GM12878 (cell line): Measurements from ENCODE around the gene SEMA3B. TPM values are rescaled to one million over a fixed set of nuclear protein-coding genes. Genes with fewer than 3 reads are reported as not detected.

Experiments
- ATAC-seq: fragments of 200-7000 bp; cut with Tn5 transposase; 3 replicates; pipeline ENCODE4 v1.9.1; 2020; ENCODE audit warnings: mild to moderate bottlenecking, moderate library complexity
- Bru-seq: library from RNA; stranded (reverse); fragments of 400-500 nt; gene quantifications from one replicate; lab custom pipeline; 2021; lab: Mats Ljungman, UMichigan
- BruChase-seq, 2 experiments: library from RNA; stranded (reverse); fragments of 400-500 nt; gene quantifications; one replicate each; lab custom pipeline; 2021; lab: Mats Ljungman, UMichigan
- BruUV-seq: library from RNA; stranded (reverse); fragments of 400-500 nt; replicated peaks from 2 replicates; lab custom pipeline; 2021; lab: Mats Ljungman, UMichigan
- CTCF ChIA-PET: fragments of 300-600 bp; sonication (Branson Sonifier 250); formaldehyde crosslinking; extraction: SDS; loops from one replicate; lab custom pipeline; 2021; ENCODE audit warnings: inconsistent platforms; lab: Yijun Ruan, JAX
- POLR2A ChIA-PET: fragments of 350-600 bp; formaldehyde crosslinking; extraction: SDS; loops from one replicate; lab custom pipeline; 2021; ENCODE audit warnings: inconsistent platforms; lab: Charles Lee
- RAD21 ChIA-PET: fragments of 300-600 bp; sonication (Branson Sonifier 250); formaldehyde crosslinking; loops from one replicate; lab custom pipeline; 2023; ENCODE audit warnings: antibody characterized with exemption; ENCODE audit not compliant: unreplicated experiment; lab: Charles Lee
- SMC1A ChIA-PET: fragments of 300-600 bp; sonication (Branson Sonifier 250); formaldehyde crosslinking; loops from one replicate; lab custom pipeline; 2023; ENCODE audit not compliant: unreplicated experiment, uncharacterized antibody; lab: Charles Lee
- DNase-seq: peaks from one replicate; pipeline ENCODE4 v3.0.0-alpha.2; 2011; ENCODE audit warnings: low read depth, low spot score
- FAIRE-seq: peaks from 3 replicates; lab custom pipeline; 2011; peaks lifted over from hg19 to GRCh38; lab: Jason Lieb, UNC
- H2AFZ ChIP-seq: 2 replicates; pipeline ENCODE4 v1.6.0; 2011; ENCODE audit warnings: low read depth, low read length, control low read depth; ENCODE audit not compliant: control insufficient read depth
- H3K27ac ChIP-seq: 2 replicates; pipeline ENCODE4 v1.5.1; 2011; ENCODE audit warnings: control low read depth; ENCODE audit not compliant: control insufficient read depth, insufficient read depth
- H3K27me3 ChIP-seq, 2 experiments: replicated peaks in 1 of 2; 2 replicates each; pipeline versions ENCODE4 v1.6.0 to v1.6.1; 2011; ENCODE audit warnings: low read length in 1 of 2; ENCODE audit not compliant: control insufficient read depth in 2 of 2, insufficient read depth in 2 of 2
- H3K36me3 ChIP-seq, 2 experiments: 2 replicates each; pipeline ENCODE4 v1.5.1; 2011; ENCODE audit warnings: low read length in 1 of 2; ENCODE audit not compliant: control insufficient read depth in 2 of 2, insufficient read depth in 2 of 2
- H3K4me1 ChIP-seq: 2 replicates; pipeline ENCODE4 v1.6.1; 2011; ENCODE audit warnings: mild to moderate bottlenecking, low read length, moderate library complexity, mixed read lengths; ENCODE audit not compliant: control insufficient read depth, insufficient read depth
- H3K4me2 ChIP-seq: 2 replicates; pipeline ENCODE4 v1.6.0; 2011; ENCODE audit warnings: control low read depth; ENCODE audit not compliant: control insufficient read depth, insufficient read depth
- H3K4me3 ChIP-seq: fragments of 200-600 bp; sonication (generic); 2 replicates; pipeline ENCODE4 v1.5.1; 2016
- H3K79me2 ChIP-seq: 2 replicates; pipeline ENCODE4 v1.6.0; 2011; ENCODE audit warnings: low read length; ENCODE audit not compliant: control insufficient read depth, insufficient read depth
- H3K9ac ChIP-seq: 2 replicates; pipeline ENCODE4 v1.8.0; 2011; ENCODE audit warnings: low read length, control low read depth, mixed read lengths; ENCODE audit not compliant: control insufficient read depth, insufficient read depth
- H3K9me3 ChIP-seq: replicated peaks from 3 replicates; pipeline ENCODE4 v1.5.1; 2011; ENCODE audit warnings: mild to moderate bottlenecking, low read length; ENCODE audit not compliant: control insufficient read depth, insufficient read depth
- H4K20me1 ChIP-seq: 2 replicates; pipeline ENCODE4 v1.6.0; 2011; ENCODE audit not compliant: control insufficient read depth, insufficient read depth
- IRF4 ChIP-seq: IDR thresholded peaks from 2 replicates; pipeline ENCODE4 v1.6.1; 2011; ENCODE audit warnings: low read depth, low read length
- JUNB ChIP-seq: IDR thresholded peaks from 2 replicates; pipeline ENCODE4 v1.6.1; 2016; ENCODE audit warnings: antibody characterized with exemption, mild to moderate bottlenecking
- MEF2A ChIP-seq: IDR thresholded peaks from 2 replicates; pipeline ENCODE4 v1.6.1; 2011; ENCODE audit warnings: low read depth, mild to moderate bottlenecking, low read length, moderate library complexity; ENCODE audit not compliant: insufficient read depth
- NR2C2 ChIP-seq: IDR thresholded peaks from 2 replicates; pipeline ENCODE4 v1.6.1; 2011; ENCODE audit warnings: borderline replicate concordance, low read depth; ENCODE audit not compliant: control insufficient read depth, insufficient read length
- PAX5 ChIP-seq: IDR thresholded peaks from 2 replicates; pipeline ENCODE4 v1.6.1; 2011; ENCODE audit warnings: low read depth, low read length, borderline replicate concordance
- RAD21 ChIP-seq: IDR thresholded peaks from 2 replicates; pipeline ENCODE4 v1.6.1; 2011; ENCODE audit warnings: mild to moderate bottlenecking, low read depth, low read length, moderate library complexity; ENCODE audit not compliant: insufficient read depth
- SMAD1 ChIP-seq: fragments of 450-650 bp; IDR thresholded peaks from 2 replicates; pipeline ENCODE4 v1.6.1; 2018; ENCODE audit warnings: mild to moderate bottlenecking, low read depth; ENCODE audit not compliant: partially characterized antibody
- ZNF687 ChIP-seq: fragments of 450-650 bp; IDR thresholded peaks from 2 replicates; pipeline ENCODE4 v1.6.1; 2017; ENCODE audit warnings: mild to moderate bottlenecking, moderate library complexity
- WGBS: methylation state at CpG from one replicate; pipeline ENCODE4 v1.1.6; 2016; ENCODE audit warnings: low lambda C conversion rate; ENCODE audit not compliant: insufficient replicate concordance, insufficient coverage; ENCODE audit errors: missing lambda C conversion rate; 5-methylcytosine and 5-hydroxymethylcytosine counted together
- in situ Hi-C: fragments of 300-500 bp; cut with MboI; formaldehyde crosslinking; loops from 9 replicates; pipeline ENCODE4 v1.14.3; 2018; ENCODE audit warnings: mixed read lengths
- intact Hi-C: fragments of 100-400 bp; cut with micrococcal nuclease; formaldehyde crosslinking; loops from one replicate; pipeline ENCODE4 v1.14.2; 2022; ENCODE audit not compliant: unreplicated experiment
- long read RNA-seq, 2 experiments: library from polyadenylated mRNA; unstranded; transcript quantifications; one replicate each; pipeline ENCODE4 v2.0.0, GENCODE V29; 2019 to 2020
- polyA minus RNA-seq, 3 experiments: library from RNA; depleted of rRNA, polyadenylated mRNA; stranded (reverse); fragments of >200 nt; gene quantifications; 2 replicates each; pipeline ENCODE4 v1.2.3, GENCODE V29; 2011
- polyA plus RNA-seq, 11 experiments: library from polyadenylated mRNA; depleted of rRNA in 4 of 11; unstranded in 6 of 11; stranded (reverse) in 5 of 11; fragments of >200 nt; fragmentation: Nextera tagmentation in 4 of 11; fragmentation: Illumina TruSeq in 1 of 11; extraction: Ambion mirVana in 4 of 11; extraction: Trizol in 1 of 11; gene quantifications; 1 replicate in 1 of 11; 2 replicates in 10 of 11; pipeline versions ENCODE4 v1.2.1 to v1.2.3, GENCODE V29; 2011 to 2016; ENCODE audit warnings: inconsistent platforms in 2 of 11, missing spikeins in 2 of 11, low read depth in 1 of 11
- total RNA-seq, 4 experiments: library from RNA; depleted of rRNA in 3 of 4; stranded (reverse); fragments of >200 nt in 3 of 4; fragmentation: Illumina TruSeq in 1 of 4; extraction: Trizol in 1 of 4; gene quantifications; 2 replicates each; pipeline versions ENCODE4 v1.2.1 to v1.2.3, GENCODE V29; 2013 to 2021

Gene SEMA3B
- total RNA-seq (2013; cell fraction: nucleolus; rRNA removed) = 2.1 and 5.2 TPM in 2 replicates
- 0.11 and 0.16 TPM in 2 replicates for total RNA-seq (2014; rRNA removed)
- 0.05 and 0.09 TPM in 2 replicates for total RNA-seq (2014; rRNA removed; fragmentation: Illumina TruSeq; extraction: Trizol)
- total RNA-seq (2021) = 0.59 and 0.74 TPM in 2 replicates
- not detected for polyA plus RNA-seq (2011; ENCODE audit: low read depth)
- 0.33 and 0.48 TPM in 2 replicates for polyA plus RNA-seq (2011; rRNA removed)
- polyA plus RNA-seq (2011; cell fraction: cytosol; rRNA removed) = 0.39 and 0.74 TPM in 2 replicates
- 6.9 and 9.0 TPM in 2 replicates for polyA plus RNA-seq (2011; cell fraction: nucleus; rRNA removed)
- 0.90 and 1.2 TPM in 2 replicates for polyA plus RNA-seq (2012)
- 0.06 TPM in 1 of 2 replicates, not detected in the other for polyA plus RNA-seq (2014; fragmentation: Illumina TruSeq; extraction: Trizol)
- polyA plus RNA-seq (2014; fragmentation: Nextera tagmentation; extraction: Ambion mirVana) = not detected
- polyA plus RNA-seq (2014; rRNA removed) = 0.37 and 0.47 TPM in 2 replicates
- under 1 TPM; 0.09 to 0.16 TPM for polyA plus RNA-seq (2016; fragmentation: Nextera tagmentation; extraction: Ambion mirVana)
- 0.29 and 0.41 TPM in 2 replicates for polyA minus RNA-seq (2011; rRNA and poly(A)+ RNA removed)
- polyA minus RNA-seq (2011; cell fraction: cytosol; rRNA and poly(A)+ RNA removed) = 4.5 and 7.3 TPM in 2 replicates
- polyA minus RNA-seq (2011; cell fraction: nucleus; rRNA and poly(A)+ RNA removed) = 2.7 and 3.3 TPM in 2 replicates
- Bru-seq, nascent RNA = percentile 30 among the genes with signal in this experiment
- BruChase-seq, experiment 1, labeled RNA remaining after a 6-hour chase = percentile 30 among the genes with signal in this experiment
- BruChase-seq, experiment 2, labeled RNA remaining after a 2-hour chase = percentile 21 among the genes with signal in this experiment
- long read RNA-seq, experiment 1 = 0 reads
- long read RNA-seq, experiment 2 = 0 reads

- Histone ChIP-seq H3K79me2 (no peaks in the 10 kb centered on the region), H3K27ac (no peak within 1 kb of the TSS), H3K9ac (no peak within 1 kb of the TSS), H2AFZ (no peak within 1 kb of the TSS), H3K4me2 (no peak within 1 kb of the TSS), H4K20me1 (no peaks in the 10 kb centered on the region), H3K27me3 (peaks cover 0 to 4% of the 10 kb centered on the region in 2 experiments; a peak in 2 of 4 replicates), H3K4me3 (no peak within 1 kb of the TSS), H3K9me3 (no peaks in the 10 kb centered on the region), H3K36me3 (no peaks in the 10 kb centered on the region), H3K4me1 (peaks cover 6% of the 10 kb centered on the region)
- ChIA-PET POLR2A (interaction anchor here (0.6 kb wide), 1 partner anchor 68 kb away, joined by 3 read pairs; no protein-coding TSS in a partner anchor), CTCF (interaction anchor here (1.0 to 1.9 kb wide), 3 partner anchors 9 to 42 kb away, joined by 4 to 7 read pairs (median 4); no protein-coding TSS in a partner anchor), RAD21 (interaction anchor here (0.5 kb wide), 1 partner anchor 444 kb away, joined by 3 read pairs; no protein-coding TSS in a partner anchor), SMC1A (no interaction called here)
- FAIRE-seq = no peak
- TF ChIP-seq SMAD1 (no peak), MEF2A (no peak), IRF4 (no peak), JUNB (no peak), ZNF687 (no peak), RAD21 (no peak), PAX5 (no peak), NR2C2 (no peak)
- in situ Hi-C loops = no loop called here
- no peak for ATAC-seq
- no peak for DNase-seq
- BruUV-seq = no TSS peak
- WGBS = 36% methylated on average over 21 of the region's 21 CpGs
- intact Hi-C loops = no loop called here
Measured at GRCh38 chr3:50268703-50269451, at the start of gene SEMA3B. SEMA3B (plus strand) TSS chr3:50269147; CDS start chr3:50269241, 94 bp downstream.
